ENCODE measurements around the gene MINDY1. TPM values are rescaled to one million over a fixed set of nuclear protein-coding genes. Genes with fewer than 3 reads are reported as not detected.

The MINDY1 gene
- total RNA-seq, 1 donor from 2014 or later, result 19.2 TPM

DNA sequence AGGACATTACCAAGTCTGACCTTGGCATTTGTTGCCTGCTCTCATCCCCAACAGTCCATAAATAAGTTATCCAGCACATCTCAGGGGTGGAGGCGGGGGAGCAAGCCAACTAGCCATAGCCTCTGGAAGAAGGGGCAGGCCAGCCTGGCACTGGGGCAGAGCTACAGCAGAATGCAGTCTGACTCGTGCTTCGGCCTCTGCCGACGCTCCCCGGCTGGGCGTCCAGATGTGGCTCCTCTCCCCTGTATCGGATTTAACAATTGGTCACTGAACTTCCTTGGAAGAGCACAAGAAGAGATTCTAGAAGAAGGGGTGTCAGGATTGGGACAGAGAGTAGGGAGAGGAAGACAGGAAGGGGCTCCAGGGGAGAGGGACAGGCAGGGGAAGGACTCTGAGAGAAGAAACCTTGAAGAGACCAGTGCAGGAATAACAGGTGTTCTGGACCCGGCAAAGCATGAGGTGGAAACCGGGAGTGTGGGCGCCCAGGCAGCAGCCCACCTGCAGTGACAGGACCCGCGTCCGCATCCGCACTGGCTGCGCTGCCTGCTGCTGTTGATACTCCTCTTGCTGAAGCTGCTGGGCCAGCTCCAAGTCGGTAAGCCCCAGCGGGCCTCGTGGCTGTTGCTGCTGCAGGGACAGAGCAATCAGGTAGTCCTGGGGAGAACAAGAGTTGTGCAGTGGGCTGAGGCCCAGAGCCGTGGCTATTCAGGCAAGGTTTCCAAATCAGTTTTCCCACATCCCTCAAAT lies 9.4 kb downstream of the MINDY1 start:
- no peak for DNase-seq (ENCODE audit: low read depth, low spot score)
- Mint-ChIP-seq H3K36me3 (ENCODE audit: low read depth) (no peaks in the 10 kb centered on the region), H3K4me1 (peaks cover 14% of the 10 kb centered on the region), H3K27me3 (ENCODE audit: low read depth) (no peaks in the 10 kb centered on the region), H3K4me3 (no peak overlapping the region), H3K9me3 (no peaks in the 10 kb centered on the region), H3K27ac (ENCODE audit: unreplicated experiment) (no peak overlapping the region)
- TF ChIP-seq, protein P1, sequence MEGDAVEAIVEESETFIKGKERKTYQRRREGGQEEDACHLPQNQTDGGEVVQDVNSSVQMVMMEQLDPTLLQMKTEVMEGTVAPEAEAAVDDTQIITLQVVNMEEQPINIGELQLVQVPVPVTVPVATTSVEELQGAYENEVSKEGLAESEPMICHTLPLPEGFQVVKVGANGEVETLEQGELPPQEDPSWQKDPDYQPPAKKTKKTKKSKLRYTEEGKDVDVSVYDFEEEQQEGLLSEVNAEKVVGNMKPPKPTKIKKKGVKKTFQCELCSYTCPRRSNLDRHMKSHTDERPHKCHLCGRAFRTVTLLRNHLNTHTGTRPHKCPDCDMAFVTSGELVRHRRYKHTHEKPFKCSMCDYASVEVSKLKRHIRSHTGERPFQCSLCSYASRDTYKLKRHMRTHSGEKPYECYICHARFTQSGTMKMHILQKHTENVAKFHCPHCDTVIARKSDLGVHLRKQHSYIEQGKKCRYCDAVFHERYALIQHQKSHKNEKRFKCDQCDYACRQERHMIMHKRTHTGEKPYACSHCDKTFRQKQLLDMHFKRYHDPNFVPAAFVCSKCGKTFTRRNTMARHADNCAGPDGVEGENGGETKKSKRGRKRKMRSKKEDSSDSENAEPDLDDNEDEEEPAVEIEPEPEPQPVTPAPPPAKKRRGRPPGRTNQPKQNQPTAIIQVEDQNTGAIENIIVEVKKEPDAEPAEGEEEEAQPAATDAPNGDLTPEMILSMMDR (conservative IDR thresholded peaks at IDR 0.05), result no peak

DNA sequence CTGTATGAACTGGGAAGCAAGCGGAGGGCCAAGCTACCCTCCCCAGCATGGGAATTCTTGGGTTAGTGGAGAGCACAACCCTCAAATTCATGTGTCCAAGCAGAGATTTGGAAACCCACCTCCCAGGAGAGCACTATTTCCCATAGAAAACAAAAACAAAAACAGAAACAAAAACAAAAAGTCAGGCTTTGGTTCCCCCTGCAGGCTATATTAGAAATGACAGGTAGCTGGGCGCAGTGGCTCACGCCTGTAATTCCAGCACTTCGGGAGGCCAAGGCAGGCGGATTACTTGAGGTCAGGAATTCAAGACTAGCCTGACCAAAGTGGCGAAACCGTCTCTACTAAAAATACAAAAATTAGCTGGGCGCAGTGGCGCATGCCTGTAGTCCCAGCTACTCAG lies 10.8 kb downstream of the MINDY1 start:
- no peak overlapping the region for H3K4me3 Mint-ChIP-seq
- no peaks in the 10 kb centered on the region for H3K36me3 Mint-ChIP-seq (ENCODE audit: low read depth)
- no peak overlapping the region for H3K27ac Mint-ChIP-seq (ENCODE audit: unreplicated experiment)
- TF ChIP-seq, protein P1 (conservative IDR thresholded peaks at IDR 0.05), result peak; percentile 86
- no peaks in the 10 kb centered on the region for H3K27me3 Mint-ChIP-seq (ENCODE audit: low read depth)
- peak; percentile 49 for DNase-seq (ENCODE audit: low read depth, low spot score)
- H3K4me1 Mint-ChIP-seq, result peaks cover 14% of the 10 kb centered on the region
- H3K9me3 Mint-ChIP-seq, result no peaks in the 10 kb centered on the region

GRCh38 chr1:150995460-150995859 lies 11.2 kb downstream of the MINDY1 start:
- DNase-seq (ENCODE audit: low read depth, low spot score), result no peak
- H3K9me3 Mint-ChIP-seq, result no peaks in the 10 kb centered on the region
- no peaks in the 10 kb centered on the region for H3K36me3 Mint-ChIP-seq (ENCODE audit: low read depth)
- TF ChIP-seq, protein P1 (conservative IDR thresholded peaks at IDR 0.05), result no peak
- no peaks in the 10 kb centered on the region for H3K27me3 Mint-ChIP-seq (ENCODE audit: low read depth)
- H3K27ac Mint-ChIP-seq (ENCODE audit: unreplicated experiment), result no peak overlapping the region
- no peak overlapping the region for H3K4me3 Mint-ChIP-seq
- peaks cover 14% of the 10 kb centered on the region for H3K4me1 Mint-ChIP-seq

DNA sequence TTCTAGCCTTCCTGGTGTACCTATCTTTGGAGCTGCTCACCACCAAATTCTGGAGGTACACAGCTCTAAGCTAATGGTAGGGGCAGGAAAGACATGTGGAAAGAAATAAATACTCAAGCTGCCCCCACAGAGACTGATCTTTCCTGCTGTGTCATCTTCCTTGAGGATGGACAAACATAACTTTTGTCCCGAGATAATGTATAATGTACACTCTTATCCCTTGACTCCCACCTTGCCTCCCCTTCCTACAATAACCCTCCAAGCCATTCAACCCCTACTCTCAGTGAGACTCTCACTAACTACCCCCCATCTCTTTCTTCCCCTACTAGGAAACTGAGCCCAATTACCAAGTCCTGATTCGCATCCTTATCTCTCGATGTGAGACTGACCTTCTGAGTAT lies 12.5 kb downstream of the MINDY1 start:
- Mint-ChIP-seq H3K27me3 (ENCODE audit: low read depth) (no peaks in the 10 kb centered on the region), H3K4me3 (no peak overlapping the region), H3K27ac (ENCODE audit: unreplicated experiment) (no peak overlapping the region), H3K4me1 (peaks cover 14% of the 10 kb centered on the region), H3K36me3 (ENCODE audit: low read depth) (no peaks in the 10 kb centered on the region), H3K9me3 (no peaks in the 10 kb centered on the region)
- TF ChIP-seq, protein P1 (conservative IDR thresholded peaks at IDR 0.05), result no peak
- DNase-seq (ENCODE audit: low read depth, low spot score), result no peak

GRCh38 chr1:150992626-150993025 lies 14.1 kb downstream of the MINDY1 start:
- no peak overlapping the region for H3K27ac Mint-ChIP-seq (ENCODE audit: unreplicated experiment)
- TF ChIP-seq, protein P1 (conservative IDR thresholded peaks at IDR 0.05), result no peak
- H3K4me3 Mint-ChIP-seq, result no peak overlapping the region
- H3K4me1 Mint-ChIP-seq, result peaks cover 10% of the 10 kb centered on the region
- no peaks in the 10 kb centered on the region for H3K27me3 Mint-ChIP-seq (ENCODE audit: low read depth)
- DNase-seq (ENCODE audit: low read depth, low spot score), result no peak
- H3K36me3 Mint-ChIP-seq (ENCODE audit: low read depth), result no peaks in the 10 kb centered on the region
- no peaks in the 10 kb centered on the region for H3K9me3 Mint-ChIP-seq
